ENCODE results near the gene TXNDC17.
"Not testable (repeated sequence)": the region's sequence is repeated elsewhere in the genome, so short reads cannot be mapped to it uniquely, and the experiment has no call there.

TXNDC17 gene

GRCh38 chr17:6638046-6638908 is 2.6 kb upstream of the TXNDC17 start:
- DNase-seq = no peak

- DNase-seq = no peak
Observed at GRCh38 chr17:6639014-6639585, 1.8 kb upstream of the TXNDC17 start.

- no peak for DNase-seq
Observed at GRCh38 chr17:6639586-6640535, 999 bp upstream of the TXNDC17 start.

- DNase-seq = no peak
Observed at GRCh38 chr17:6641247-6641863, 495 bp downstream of the TXNDC17 start.

GRCh38 chr17:6642592-6642991 is 1.7 kb downstream of the TXNDC17 start:
- DNase-seq = no peak

- no peak for DNase-seq
Observed at GRCh38 chr17:6643451-6644125, 2.7 kb downstream of the TXNDC17 start.

GRCh38 chr17:6648181-6648580 is 7.3 kb downstream of the TXNDC17 start:
- no peak for DNase-seq

GRCh38 chr17:6651354-6651918 is 10.6 kb downstream of the TXNDC17 start, which contains the start of the genes C17orf100 and MED31:
C17orf100 (plus strand) TSS chr17:6651762; CDS start chr17:6651914, 152 bp downstream.
MED31 (minus strand) TSS chr17:6651605; CDS start chr17:6651528, 77 bp downstream.
- DNase-seq = peak; percentile 92

GRCh38 chr17:6651919-6652452 is 11.1 kb downstream of the TXNDC17 start:
- no peak for DNase-seq

GRCh38 chr17:6654841-6655731 is 14.2 kb downstream of the TXNDC17 start:
- no peak for DNase-seq

GRCh38 chr17:6655732-6656361 is 15.0 kb downstream of the TXNDC17 start:
- not testable (repeated sequence) for DNase-seq

- DNase-seq = peak; percentile 66
Observed at GRCh38 chr17:6656797-6657632, 16.2 kb downstream of the TXNDC17 start.

GRCh38 chr17:6657633-6658287 is 16.9 kb downstream of the TXNDC17 start:
- DNase-seq = no peak

GRCh38 chr17:6658411-6658810 is 17.6 kb downstream of the TXNDC17 start:
- not testable (repeated sequence) for DNase-seq

- no peak for DNase-seq
Observed at GRCh38 chr17:6660101-6660500, 19.2 kb downstream of the TXNDC17 start.

GRCh38 chr17:6660805-6661463 is 20.1 kb downstream of the TXNDC17 start:
- DNase-seq = no peak

GRCh38 chr17:6661464-6661848 is 20.6 kb downstream of the TXNDC17 start:
- DNase-seq = no peak

- DNase-seq = not testable (repeated sequence)
Observed at GRCh38 chr17:6663200-6663599, 22.3 kb downstream of the TXNDC17 start.

All from activated CD4-positive, alpha-beta T cell treated with anti-CD3 and anti-CD28 coated beads, Interleukin-2, amount 50 U/mL, for 1 hour (primary cell).